HG02981 (cell line): ENCODE data around the gene RPL18.
"Not testable (repeated sequence)": the region's sequence is repeated elsewhere in the genome, so short reads cannot be mapped to it uniquely, and the experiment has no call there.

ENCODE experiments used
- ATAC-seq: cut with Tn5 transposase; IDR thresholded peaks from one replicate; pipeline ENCODE4 v1.9.1; 2021; ENCODE audit warnings: mild to moderate bottlenecking, moderate library complexity; ENCODE audit not compliant: unreplicated experiment

RPL18 gene

DNA sequence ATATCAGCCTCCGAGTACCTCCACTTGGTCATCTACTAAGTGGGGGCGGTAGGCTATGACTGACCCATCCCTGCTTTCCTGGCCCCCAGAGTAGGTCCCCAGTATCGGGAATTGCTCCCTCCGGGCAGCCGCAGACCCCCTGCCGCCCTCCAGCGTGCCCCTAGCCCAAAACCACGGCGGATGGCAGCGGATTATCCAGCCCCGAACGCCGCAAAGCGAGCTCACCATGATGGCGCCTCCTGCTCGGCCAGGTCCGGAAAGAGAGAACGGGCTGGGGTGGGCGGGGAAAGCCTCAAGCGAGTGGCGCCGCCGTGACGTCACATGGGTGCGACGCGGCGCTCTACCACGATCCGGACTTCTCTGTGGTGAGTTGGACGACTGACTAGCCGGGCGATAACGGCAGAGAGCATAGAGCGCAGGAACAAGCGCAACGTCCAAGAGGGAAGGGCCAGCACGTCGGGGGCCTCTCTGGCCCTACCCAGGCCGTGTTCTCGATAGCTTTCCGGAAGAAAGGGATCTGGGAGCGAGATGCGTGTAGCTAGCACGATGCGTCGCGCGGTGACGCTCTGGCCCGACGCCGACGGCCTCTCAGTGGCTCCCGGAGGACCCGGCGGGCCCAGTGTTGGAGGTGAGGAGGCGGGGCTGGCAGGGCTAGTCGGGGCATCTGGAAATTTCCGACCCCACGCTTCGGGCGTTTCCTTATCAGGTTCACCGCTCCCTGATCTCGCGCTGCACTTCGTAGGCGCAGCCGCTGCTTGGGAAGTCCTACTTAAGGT is at the start of gene RPL18, which contains the start of gene SPHK2:
Gene RPL18, minus strand, starts transcription at position 263 of the 776 bp plus-strand sequence. Its CDS starts 35 bp downstream, at position 228.
Gene SPHK2, plus strand, starts transcription at position 591 of the 776 bp plus-strand sequence. CDS start 1,009 bp downstream, outside the sequence.
- peak; percentile 85 for ATAC-seq

DNA sequence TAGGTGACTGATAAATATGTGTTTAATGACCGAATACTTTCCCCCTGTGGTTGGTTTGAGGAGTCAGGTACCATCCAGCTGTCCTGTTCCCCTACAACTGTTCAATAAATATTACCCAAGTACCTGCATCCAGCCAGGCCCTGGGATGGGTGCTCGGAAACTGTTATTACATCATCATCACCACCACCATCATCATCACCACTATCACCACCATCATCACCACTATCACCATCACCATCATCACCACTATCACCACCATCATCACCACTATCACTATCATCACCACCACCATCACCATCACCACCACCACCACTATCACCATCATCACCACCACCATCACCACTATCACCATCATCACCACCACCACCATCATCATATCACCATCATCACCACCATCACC is 49.8 kb upstream of the RPL18 start:
- ATAC-seq: no peak

DNA sequence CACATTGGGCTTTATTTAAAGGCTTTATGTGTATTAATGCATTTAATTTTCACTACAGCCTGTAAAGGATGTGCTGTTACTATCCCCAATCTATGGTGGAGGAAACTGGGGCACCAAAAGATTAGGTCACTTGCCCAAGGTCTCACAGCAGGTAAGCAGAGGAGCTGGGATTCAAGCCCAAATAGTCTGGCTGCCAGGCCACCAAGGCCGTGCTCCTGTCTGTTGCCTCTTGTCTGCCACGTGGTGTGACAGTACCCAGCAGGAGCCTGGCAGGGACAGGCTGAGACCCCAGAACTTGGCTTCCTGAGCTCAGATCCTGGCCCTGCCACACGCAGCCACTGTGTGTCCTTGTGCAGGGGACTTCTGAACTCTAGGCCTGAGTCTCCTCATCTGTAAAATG is 49.4 kb upstream of the RPL18 start:
- no peak for ATAC-seq

DNA sequence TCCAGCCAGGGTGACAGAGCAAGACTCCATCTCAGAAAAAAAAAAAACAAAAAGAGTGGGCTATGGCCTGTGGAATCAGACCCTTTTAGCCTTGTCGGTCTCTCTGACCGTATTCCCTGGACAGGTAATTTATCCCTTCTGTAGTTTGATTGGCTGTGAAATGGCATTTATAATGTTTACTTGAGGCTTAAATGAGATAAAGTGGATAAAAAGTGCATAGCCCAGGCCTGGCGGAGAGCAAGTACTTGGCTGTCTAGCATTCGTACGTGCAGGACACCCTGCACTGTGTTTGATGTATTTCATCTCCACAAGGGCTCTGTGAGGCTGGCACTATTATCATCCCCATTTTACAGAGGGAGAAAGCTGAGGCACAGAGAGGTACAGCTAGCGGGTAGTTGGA is 46.8 kb upstream of the RPL18 start:
- ATAC-seq: no peak

DNA sequence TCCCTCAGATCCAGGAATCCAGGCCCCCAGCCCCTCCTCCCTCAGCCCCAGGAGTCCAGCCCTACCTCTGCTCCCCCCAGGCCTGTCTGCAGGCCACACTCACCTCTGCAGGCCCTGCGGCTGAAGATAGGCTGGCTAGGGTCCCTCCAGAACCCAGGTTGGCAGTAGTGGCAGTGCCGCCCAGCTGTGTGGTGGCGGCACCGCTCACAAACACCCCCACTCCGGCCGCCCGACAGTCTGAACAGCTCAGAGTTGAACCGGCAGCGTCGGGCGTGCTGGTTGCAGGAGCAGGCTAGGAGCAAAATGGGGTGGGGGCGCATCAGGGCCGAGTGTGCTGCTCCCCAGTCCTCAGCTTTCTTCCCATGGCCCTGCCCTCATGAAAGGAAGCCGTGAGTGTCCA is 45.5 kb upstream of the RPL18 start:
- no peak for ATAC-seq

DNA sequence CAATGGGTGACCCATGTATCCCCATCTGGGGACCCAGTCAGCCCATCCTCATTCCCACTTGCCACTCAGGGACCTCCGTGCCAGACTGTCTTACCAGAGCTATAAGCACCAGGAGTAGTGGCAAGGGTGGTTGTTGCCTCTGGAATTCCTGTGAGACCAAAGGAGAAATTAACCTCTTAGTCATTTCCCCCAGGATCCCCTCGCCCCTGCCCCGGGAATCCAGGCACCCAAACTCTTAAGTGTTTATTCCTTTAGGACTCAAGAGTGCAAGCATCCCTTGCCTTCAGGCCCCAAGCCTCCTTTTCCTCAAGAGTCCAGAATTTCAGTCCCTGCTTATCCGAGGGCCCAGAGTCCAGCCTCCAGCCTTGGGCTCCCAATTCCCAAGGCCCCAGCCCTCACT is 44.7 kb upstream of the RPL18 start:
- ATAC-seq: no peak

DNA sequence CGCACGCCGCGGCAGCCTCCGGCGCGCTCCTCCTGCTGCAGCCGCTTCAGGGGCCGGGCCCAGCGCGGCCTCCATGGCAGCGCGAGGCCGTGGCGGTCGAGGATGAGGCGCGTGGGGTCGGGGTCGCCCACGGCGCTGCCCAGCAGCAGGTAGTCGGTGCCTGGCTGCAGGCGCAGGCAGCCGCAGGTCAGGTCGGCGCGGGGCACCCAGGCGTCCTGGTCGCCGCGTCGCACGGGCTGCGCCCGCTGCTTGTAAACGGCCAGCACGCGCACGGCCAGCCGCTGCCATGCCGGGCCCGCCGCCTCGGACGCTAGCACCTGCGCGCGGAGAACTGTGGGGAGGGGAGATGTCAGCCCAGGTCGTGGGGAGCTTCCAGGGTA is 42.7 kb upstream of the RPL18 start:
- ATAC-seq: no peak

DNA sequence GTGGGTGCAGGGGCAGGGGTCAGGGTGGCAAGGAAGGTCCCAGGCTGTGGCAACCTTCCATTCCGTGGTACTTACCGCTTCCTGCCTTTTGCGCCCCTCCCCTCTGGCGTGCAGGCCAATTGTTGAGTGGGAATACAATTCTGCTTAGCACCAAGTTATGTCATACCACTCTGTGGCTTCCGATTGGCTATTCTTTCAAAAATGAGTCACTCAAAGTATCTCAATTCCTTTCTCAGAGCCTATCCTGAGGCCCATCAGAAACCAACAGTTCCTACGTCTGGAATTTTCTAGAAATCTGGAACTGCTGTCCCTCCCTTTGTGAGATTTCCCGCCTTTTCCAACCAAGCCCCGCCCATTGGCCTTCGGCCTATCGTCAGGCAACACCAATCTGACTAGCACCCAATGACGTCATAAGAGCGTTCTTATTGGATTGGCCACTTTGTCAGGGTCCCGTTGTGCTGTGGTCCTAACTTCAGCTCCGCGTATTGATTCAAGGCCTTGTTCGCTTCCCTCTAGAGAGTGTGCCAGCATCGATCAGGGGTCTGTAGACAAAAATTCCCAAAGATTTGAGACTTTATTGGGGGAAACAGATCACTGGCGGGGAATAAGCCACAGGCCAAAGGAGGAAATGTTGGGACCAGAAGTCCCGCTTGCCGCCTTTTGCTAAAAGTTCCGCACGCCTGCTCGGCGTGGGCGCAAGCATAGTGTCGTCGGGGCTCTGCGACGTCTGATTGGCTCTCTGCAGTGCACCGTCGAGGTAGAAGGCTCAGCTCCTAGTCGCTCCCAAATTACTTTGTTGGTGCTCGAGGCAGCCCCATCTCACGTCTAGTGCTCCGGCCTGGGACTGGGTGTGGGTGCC is 42.1 kb upstream of the RPL18 start:
- peak; percentile 91 for ATAC-seq

DNA sequence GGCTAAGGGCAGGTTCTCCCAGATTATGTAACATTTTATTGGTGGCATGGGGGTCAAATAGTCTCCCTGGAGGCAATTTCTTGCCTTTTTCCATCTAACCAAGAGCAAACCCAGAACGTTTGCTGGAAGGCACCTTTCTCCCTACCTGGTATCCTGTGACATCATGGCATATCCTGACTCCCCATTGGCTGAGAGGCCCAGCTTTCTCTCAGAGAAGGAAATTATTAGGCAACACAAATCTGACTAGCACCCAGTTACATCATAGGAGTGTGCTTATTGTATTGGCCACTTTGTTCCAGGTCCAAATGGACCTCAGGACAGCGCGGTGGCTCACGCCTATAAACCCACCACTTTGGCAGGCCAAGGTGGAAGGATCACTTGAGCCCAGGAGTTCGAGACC is 40.8 kb upstream of the RPL18 start:
- ATAC-seq: no peak

DNA sequence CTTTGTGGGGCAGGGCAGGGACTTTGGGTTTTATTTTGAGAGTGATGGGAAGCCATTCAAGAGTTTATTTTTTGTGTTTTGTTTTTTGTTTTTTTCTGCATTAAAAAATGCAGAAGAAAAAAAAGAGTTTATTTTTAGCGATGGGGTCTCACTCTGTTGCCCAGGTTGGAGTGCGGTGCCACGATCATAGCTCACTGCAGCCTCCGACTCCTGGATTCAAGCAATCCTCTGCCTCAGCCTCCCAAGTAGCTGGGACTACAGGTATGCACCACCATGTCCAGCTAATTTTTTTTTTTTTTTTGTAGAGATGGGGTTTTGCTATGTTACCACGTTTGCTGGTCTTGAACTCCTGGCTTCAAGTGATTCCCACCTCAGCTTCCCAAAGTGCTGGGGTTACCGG is 39.5 kb upstream of the RPL18 start:
- ATAC-seq: no peak

DNA sequence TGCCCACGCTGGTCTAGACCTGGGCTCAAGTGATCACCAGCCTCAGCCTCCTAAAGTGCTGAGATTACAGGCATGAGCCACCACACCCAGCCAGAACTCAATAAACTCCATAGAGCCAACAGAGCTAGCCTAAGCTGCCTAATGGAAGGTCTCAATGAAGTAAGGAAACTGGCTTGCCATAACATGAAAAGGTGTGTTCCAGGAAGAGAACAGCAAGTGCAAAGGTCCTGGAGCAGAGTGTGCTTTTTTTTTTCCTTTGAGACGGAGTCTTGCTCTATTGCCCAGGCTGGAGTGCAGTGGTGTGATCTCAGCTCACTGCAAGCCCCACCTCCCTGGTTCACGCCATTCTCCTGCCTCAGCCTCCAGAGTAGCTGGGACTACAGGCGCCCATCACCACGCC is 38.9 kb upstream of the RPL18 start:
- not testable (repeated sequence) for ATAC-seq

DNA sequence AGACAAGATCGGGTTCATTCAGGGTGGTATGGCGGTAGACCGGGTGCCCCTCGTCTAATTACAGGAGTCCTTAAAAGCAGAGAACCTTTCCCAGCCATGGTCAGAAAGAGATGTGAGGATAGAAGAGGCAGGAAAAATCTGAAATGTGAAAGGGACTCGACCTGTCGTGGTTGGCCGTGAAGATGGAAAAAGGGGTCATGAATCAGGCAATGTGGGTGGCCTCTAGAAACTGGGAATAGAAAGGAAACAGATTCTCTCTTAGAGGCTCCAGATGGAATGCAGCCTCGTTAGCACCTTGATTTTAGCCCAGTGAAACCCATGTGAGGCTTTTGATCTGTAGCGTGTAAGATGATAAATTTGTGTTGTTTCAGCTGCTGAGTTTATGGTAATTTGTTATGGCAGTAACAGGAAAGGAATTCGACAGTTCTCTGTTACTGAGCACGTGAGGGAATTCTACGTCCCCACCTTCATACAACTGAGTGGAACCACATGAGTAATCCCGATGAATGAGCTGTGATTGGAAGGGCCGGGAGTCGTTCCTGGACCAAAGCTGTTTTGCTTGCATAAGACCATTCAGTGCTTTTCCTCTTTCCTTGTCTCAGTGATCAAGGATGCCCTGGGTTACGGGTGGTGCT is 38.0 kb upstream of the RPL18 start:
- no peak for ATAC-seq

DNA sequence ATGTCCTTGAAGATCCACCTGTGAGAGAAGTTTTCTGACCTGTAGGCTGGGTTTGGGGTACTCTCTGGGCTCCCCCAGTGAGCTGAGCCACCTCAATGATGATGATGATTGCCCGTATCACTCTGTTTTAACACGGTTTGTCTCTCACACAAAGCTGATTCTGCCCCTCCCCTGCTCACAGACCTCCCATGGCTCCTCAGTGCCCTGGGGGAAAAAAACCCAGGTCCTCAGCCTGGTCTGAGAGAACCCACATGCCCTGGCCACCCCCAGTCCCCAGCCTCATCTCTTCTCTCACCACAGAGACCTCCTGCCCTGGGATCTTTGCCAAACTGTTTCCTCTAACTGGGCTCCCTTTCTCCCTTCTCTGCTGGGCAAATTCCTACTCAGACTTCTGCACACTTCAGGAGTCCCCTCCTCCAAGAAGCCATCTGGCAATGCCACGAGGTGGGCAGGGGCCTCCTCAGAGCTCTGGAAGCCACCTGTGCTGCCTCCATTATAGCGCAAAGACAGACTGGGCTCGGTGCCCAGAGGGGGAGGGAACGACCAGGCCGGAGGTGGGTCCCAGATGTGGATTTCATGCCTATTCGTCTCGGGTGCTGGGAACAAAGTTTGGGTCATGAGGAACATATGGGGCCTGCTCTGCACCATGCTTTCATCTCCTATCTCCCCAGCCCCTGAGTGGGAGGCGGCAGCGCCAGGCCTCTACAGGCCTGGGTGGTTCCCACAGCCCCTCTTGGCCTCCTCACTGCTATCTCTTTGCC is 35.5 kb upstream of the RPL18 start:
- ATAC-seq: no peak

DNA sequence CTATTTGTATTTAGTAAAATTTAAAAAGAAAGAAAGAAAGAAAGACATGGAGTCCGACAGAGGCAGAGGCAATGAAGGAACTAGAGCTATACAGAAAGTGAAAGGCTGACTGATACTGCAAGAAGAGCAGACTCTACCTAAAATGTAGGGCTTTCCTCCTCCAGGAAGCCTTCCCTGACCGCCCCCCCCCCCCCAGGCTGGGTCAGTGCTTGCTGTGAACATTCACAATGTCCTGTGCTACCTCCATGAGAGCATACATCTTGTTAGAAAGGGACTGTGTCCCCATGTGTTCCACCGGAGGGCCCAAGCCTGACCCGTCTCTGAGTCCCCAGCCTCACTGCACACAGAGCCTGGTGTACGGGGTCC is 32.7 kb upstream of the RPL18 start:
- ATAC-seq: no peak

DNA sequence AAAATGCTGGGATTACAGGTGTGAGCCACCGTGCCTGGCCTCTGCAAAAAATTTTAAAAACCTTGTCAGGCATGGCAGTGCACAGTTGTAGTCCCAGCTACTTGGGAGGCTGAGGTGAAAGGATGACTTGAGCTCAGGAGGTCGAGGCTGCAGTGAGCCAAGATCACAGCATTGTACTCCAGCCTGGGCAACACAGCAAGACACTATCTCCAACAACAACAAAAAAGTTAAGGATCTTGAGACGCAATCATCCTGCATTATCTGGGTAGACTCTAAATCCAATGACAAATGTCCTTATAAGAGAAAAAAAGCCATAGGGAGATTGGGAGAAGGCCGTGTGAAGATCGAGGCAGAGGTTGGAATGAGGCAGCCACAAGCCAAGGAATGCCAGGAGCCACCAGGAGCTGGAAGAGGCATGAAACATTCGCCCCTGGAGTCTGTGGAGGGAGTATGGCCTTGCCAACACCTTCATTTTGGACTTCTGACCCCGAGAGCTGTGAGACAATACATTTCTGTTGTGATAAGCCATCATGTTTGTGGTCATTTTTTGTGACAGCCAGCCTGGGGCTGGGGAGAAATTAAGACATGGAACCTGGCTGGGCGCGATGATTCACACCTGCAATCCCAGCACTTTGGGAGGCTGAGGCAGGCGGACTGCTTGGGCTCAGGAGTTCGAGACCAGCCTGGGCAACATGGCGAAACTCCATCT is 32.1 kb upstream of the RPL18 start:
- no peak for ATAC-seq

DNA sequence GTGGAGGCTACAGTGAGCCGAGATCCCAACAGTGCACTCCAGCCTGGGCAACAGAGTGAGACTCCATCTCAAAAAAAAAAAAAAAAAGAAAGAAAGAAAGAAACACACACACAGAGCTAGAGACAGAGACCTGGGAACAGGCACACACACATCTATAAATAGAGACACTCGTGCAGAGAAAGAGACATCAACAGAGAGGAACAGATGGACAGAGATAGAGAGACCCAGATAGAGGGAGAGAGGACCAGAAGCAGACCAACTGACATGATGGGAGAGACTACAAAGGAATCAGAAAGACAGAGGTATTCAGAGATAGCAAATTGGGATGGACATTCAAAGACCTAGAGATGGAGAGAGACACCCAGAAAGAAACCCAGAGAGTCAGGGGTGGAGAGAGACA is 29.2 kb upstream of the RPL18 start:
- no peak for ATAC-seq

DNA sequence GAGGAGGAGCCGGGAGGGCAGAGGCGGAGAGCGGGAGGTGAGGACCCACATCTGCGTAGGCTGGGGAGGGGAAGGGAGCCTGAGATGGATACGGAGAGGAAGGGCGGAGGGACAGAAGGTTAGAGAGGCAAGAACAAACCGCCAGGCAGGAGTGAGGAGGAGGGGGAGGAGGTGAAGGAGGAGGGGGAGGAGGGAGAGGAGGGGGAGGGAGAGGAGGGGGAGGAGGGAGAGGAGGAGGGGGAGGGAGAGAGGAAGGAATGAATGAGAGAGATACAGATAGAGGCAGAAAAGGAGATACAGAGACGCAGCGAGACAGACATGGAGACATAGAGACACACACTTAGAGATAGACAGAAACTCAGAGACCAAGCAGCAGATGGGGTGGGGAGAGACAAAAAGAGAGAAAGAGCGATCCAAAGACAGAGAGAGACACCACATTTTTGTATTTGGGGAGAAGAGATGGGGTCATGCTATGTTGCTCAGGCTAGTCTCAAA is 27.8 kb upstream of the RPL18 start:
- no peak for ATAC-seq

DNA sequence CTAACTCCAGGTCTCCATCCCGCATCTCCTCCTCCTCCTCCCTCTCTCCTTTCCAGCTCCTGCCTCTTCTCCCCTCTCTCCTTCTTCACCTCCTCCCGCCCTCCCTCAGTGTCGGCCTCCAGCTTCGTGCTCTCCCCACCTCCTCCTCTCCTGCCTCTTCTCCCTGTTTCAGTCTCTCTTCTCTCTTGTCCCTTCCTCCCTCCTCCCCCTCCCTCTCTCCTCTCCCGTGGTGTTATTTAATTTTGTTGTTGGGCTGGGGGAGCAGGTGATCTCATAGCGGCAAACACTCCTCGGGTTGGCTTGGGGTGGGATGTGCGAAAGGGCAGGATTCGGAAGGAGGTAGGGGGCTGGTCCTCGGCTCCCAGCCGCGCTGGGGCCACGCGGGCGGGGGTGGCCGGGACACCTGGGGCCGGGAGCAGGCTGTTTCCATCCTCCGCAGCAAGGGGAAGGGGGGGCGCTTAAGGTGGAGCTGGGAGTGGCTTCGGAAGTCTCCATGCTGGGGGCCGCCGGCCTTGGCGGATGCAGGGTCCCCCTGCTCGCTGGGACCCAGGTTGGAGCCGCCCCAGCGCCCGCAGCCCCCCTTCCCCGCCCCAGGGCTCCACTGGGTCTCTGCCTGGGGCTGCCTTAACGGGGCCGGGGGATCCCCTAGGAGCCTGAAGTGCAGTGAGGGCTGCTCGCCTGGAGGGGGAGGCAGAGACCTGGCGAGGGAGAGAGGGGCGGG is 27.2 kb upstream of the RPL18 start, which contains the start of gene CA11:
Gene CA11, minus strand, starts transcription at position 187 of the 721 bp plus-strand sequence. CDS start 555 bp downstream, outside the sequence.
- ATAC-seq: peak; percentile 76

DNA sequence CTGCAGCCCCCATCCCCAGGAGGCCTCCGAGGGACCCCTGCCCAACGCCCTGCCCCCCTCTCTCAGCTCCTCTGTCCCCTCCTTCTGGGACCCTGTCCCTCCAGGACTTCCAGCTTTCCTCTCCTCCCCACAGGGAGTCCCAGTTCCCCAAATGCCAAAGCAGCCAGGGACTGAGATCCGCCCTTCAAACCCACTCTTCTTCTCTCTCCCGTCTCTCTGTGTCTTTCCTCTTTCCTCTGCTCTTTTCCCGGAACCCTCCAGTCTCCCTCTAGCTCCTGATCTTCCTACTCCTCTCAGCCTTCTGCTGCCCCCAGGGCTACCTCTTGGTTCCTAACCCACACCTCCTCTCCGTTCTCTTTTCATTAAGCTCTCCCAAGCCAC is 26.6 kb upstream of the RPL18 start:
- ATAC-seq: no peak
